GM19328 (cell line): ENCODE measurements around the gene PCSK6.
"Not testable (repeated sequence)": the region's sequence is repeated elsewhere in the genome, so short reads cannot be mapped to it uniquely, and the experiment has no call there.

Experiments
- ATAC-seq: cut with Tn5 transposase; IDR thresholded peaks from one replicate; pipeline ENCODE4 v1.9.1; 2021; ENCODE audit warnings: mild to moderate bottlenecking, moderate library complexity; ENCODE audit not compliant: unreplicated experiment

The PCSK6 gene

DNA sequence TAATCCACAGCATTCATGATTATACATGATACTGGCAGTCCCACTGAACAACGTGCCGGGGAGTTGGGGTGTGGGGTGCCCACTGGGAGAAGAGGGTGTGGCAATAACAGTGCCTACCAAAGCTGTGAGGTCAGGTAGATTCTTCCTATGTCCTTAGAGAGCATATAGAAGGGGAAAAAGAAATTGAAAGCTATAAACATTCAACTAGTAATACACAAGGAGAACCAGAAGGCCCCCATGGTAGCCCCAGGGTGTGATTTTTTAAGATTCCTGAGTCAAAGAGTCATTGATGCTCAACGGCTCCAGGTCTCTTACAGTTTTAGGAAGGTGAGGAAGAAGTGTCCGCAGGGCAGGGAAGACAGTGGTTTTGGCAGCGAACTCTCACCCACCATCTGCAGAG lies 25.8 kb downstream of the PCSK6 start:
- not testable (repeated sequence) for ATAC-seq

- ATAC-seq = no peak
These were observed 26.2 kb downstream of the PCSK6 start for GRCh38 chr15:101463270-101463669.

DNA sequence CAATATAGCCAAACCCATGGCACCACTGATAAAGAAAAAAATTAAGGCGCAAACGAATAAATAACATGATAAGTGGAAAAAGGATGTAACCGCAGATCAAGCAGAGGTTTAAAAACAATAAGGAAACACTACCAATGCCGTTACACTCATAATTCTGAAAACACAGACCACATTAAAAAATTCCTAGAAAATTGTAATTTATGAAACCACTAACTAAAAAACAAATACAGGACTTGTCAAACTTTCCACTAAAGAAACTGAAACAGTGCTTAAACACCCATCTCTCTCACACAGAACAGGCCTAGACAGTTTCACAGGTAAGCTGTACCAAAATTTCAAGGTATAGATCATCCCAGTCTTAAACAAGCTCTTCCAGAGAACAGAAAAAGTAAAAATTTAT lies 28.4 kb downstream of the PCSK6 start:
- ATAC-seq = no peak

DNA sequence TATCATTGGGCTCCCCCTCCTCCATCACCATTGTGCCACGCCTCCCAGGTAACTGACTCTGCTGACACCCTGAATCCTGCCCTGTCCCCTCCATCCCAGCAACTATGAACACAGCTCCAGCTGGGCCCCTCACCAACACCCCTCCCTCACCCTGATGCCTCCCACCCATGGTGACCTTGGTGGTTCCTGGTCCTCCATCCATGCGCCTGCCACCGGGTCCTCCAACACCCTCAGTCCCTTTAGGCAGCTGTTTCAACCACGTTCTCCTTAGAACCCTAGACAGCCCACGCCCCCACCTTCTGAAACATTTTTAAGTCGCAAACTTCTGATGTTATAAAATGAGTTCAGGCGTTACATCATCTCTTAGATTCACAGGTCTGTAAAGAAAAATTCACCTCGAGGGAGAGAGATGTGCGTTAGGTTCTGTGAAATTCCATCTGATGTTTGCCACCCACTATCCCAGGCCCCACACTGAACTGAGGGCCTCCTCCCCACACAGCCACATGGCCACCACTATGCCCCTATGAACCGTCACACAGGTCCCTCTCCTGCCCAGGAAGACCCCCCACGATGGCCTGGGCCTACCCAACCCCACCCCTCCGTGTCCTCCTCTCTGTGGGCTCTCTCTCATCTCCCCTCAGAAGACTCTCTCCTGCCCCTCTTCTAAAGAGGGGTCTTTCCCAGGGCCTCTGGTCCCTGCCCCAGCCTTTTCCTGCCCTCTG lies 29.8 kb downstream of the PCSK6 start:
- ATAC-seq = no peak

GRCh38 chr15:101458908-101459578 lies 30.5 kb downstream of the PCSK6 start:
- no peak for ATAC-seq

GRCh38 chr15:101458158-101458900 lies 31.2 kb downstream of the PCSK6 start:
- no peak for ATAC-seq

GRCh38 chr15:101457696-101458095 lies 31.8 kb downstream of the PCSK6 start:
- ATAC-seq = no peak

- no peak for ATAC-seq
These were observed 33.3 kb downstream of the PCSK6 start for GRCh38 chr15:101456057-101456739.

GRCh38 chr15:101455291-101456025 lies 34.0 kb downstream of the PCSK6 start:
- no peak for ATAC-seq

DNA sequence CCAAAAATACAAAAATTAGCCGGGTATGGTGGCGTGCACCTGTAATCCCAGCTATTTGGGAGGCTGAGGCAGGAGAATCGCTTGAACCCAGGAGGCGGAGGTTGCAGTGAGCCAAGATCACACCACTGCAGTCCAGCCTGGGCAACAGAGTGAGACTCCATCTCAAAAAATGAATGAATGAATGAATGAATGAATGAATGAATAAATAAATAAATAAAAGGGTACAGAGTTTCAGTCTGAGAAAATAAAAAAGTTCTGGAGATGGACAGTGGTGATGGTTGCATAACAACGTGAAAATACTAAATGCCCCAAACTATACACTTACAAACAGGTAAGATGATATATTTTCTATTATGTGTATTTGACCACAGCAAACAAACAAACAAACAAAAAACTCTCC lies 34.7 kb downstream of the PCSK6 start:
- not testable (repeated sequence) for ATAC-seq

GRCh38 chr15:101454365-101454764 lies 35.1 kb downstream of the PCSK6 start:
- ATAC-seq = no peak

- no peak for ATAC-seq
These were observed 36.1 kb downstream of the PCSK6 start for GRCh38 chr15:101453123-101454120.

DNA sequence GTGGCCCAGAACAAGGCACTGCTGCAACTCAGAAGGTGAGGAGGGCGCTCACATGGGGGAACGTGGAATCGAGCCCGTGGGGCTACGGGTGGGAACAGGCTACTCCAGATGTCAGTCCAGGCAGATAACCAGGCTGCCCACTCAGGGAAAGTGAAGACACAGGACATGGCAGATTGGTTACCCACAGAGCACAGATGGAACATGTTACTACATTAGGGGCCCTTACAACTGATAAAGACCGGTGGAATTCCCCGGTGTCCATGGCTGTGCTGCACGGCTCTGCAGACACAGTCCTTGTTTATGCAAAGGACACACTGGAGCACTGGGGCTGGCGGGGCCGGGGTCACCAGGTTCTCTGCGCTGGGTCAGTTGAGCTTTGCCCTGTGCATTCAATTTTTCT lies 36.9 kb downstream of the PCSK6 start:
- ATAC-seq = no peak

- no peak for ATAC-seq
These were observed 37.7 kb downstream of the PCSK6 start for GRCh38 chr15:101451846-101452245.

DNA sequence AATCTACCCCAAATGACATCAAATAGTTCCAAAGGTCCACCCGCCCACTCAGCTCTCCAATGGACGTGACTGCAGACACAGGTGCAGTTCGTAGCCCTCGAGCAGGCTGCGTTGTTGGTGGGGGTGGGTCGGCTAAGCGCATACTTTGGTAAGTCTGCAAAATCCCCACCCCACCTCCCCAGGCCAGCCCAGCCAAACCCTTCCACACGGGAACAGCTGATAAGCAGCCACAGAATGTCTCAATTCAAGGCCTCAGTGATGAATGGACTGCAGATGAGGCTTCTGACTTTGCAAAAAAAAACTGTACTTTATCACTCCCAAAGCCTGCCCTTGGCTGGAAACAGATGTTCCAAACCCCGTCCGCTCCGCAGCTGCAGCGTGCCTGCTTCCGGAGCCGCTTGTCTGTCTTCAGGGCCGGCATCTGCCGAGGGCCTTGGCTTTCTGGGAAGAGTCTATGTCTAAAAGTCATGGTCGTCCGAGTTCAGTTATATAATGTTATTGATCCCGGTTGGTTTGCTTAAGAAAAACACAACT lies 38.2 kb downstream of the PCSK6 start:
- ATAC-seq = no peak

- no peak for ATAC-seq
These were observed 38.9 kb downstream of the PCSK6 start for GRCh38 chr15:101450403-101451265.

- no peak for ATAC-seq
These were observed 39.8 kb downstream of the PCSK6 start for GRCh38 chr15:101449471-101450402.
